AG04450 (cell line): ENCODE results near the gene HMGXB3. TPM values are rescaled to one million over a fixed set of nuclear protein-coding genes. Genes with fewer than 3 reads are reported as not detected.

Experiments
- CTCF ChIA-PET: fragments of 300-600, 350-600 bp; formaldehyde crosslinking; extraction: SDS; loops from one replicate; lab custom pipeline; 2022; ENCODE audit warnings: antibody characterized with exemption, inconsistent platforms; lab: Charles Lee
- POLR2A ChIA-PET: fragments of 350-600 bp; formaldehyde crosslinking; extraction: SDS; loops from one replicate; lab custom pipeline; 2021; ENCODE audit warnings: antibody characterized with exemption, inconsistent platforms; lab: Yijun Ruan, JAX
- DNase-seq: peaks from one replicate; pipeline ENCODE4 v3.0.0-alpha.2; 2011; ENCODE audit warnings: low read depth, low spot score
- H3K27ac ChIP-seq: one replicate; pipeline ENCODE4 v1.5.1; 2012; ENCODE audit warnings: low read depth, low read length, control low read depth
- H3K27me3 ChIP-seq: one replicate; pipeline ENCODE4 v1.6.0; 2012; ENCODE audit warnings: low read length; ENCODE audit not compliant: control insufficient read depth, insufficient read depth
- H3K4me3 ChIP-seq: 2 replicates; pipeline ENCODE4 v1.5.1; 2011; ENCODE audit warnings: mild to moderate bottlenecking, low read depth, low read length, control low read depth
- H3K9me3 ChIP-seq: 2 replicates; pipeline ENCODE4 v1.5.1; 2012; ENCODE audit warnings: low read length; ENCODE audit not compliant: control insufficient read depth, insufficient read depth
- CTCF ChIP-seq: IDR thresholded peaks from 2 replicates; pipeline ENCODE4 v1.5.1; 2011; ENCODE audit warnings: low read depth, low read length, control low read depth, inconsistent platforms
- polyA plus RNA-seq: library from polyadenylated mRNA; depleted of rRNA; stranded (reverse); fragments of >200 nt; gene quantifications from 2 replicates; pipeline ENCODE4 v1.2.3, GENCODE V29; 2011

The HMGXB3 gene
- polyA plus RNA-seq, 1 experiment = 37.0 TPM

GRCh38 chr5:149956685-149957084 is 43.9 kb upstream of the HMGXB3 start:
- ChIA-PET POLR2A (no interaction called here), CTCF (interaction anchor here (1.1 to 9.0 kb wide), 3 partner anchors 29 to 123 kb away, joined by 3 to 367 read pairs (median 3); no protein-coding TSS in a partner anchor)
- TF ChIP-seq CTCF = no peak
- Histone ChIP-seq H3K27ac (no peak overlapping the region), H3K27me3 (peaks cover 2% of the 10 kb centered on the region), H3K9me3 (no peaks in the 10 kb centered on the region; the same call in 1 of the 2 replicates), H3K4me3 (no peak overlapping the region)
- DNase-seq = no peak

DNA sequence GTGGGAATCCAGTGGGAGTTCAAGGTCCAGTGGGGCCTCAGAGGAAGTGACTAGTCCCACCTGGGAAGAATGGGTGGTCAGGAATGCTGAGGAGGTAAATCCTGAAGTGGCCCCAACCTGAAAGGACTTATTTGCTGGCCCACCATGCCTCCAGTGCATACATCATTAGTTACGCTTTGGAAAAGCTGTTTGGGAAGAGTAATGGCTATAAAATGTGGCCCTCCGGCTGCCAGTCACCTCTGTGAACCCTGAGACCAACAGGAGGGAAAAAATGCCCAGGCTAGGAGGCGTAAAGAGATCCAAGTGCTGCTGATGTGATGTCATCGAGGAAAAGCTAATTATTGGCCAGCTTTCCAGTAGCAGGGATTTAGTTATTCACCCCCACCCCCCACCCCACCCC is 42.7 kb upstream of the HMGXB3 start:
- no peak for DNase-seq
- no peak for TF ChIP-seq CTCF
- no peak overlapping the region for H3K27ac ChIP-seq
- POLR2A ChIA-PET = no interaction called here
- H3K4me3 ChIP-seq = no peak overlapping the region
- no peaks in the 10 kb centered on the region; the same call in 1 of the 2 replicates for H3K9me3 ChIP-seq
- CTCF ChIA-PET = interaction anchor here (0.6 to 11.5 kb wide), 8 partner anchors 18 to 423 kb away, joined by 3 to 367 read pairs (median 3); no protein-coding TSS in a partner anchor
- H3K27me3 ChIP-seq = peaks cover 2% of the 10 kb centered on the region

DNA sequence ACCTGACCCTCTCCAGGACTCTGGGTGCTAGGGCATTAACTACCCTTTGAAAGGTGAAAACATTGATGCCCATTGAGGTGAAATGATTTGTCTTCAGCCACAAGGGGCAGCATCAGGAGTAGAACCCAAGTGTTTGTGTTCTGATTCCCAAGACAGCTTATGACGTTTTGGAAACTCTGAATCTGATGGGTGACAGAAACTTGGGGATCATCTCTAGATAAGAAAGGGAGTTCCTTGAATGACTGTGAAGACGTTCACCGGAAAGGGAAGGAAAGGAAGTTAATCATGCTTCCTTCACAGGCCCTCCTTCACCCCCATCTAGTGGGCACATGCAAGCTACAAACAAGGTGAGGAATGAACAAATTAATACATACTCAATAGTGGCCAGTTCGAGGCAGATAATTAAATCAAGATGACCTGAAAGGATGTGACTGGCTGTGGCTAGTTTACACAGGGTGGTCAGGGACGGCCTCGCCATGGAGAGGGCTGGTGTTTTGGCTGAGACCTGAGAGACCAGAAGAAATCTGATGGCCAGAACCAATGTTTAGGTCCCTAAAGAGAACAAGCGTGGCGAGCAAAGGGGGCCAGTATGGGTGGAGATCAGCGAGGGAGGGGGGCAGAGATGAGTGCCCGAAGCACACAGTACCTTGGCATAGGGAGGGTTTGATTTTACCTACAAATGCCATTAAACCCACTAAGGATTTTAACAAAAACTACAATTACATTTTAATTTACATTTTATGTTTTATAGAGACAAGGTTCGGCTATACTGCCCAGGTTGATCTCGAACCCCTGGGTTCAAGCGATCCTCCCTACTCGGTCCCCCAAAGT is 40.9 kb upstream of the HMGXB3 start:
- ChIA-PET POLR2A (interaction anchor here (0.6 to 1.5 kb wide), 7 partner anchors 9 to 525 kb away, joined by 3 to 7 read pairs (median 3); partner anchors contain the start of genes HMGXB3 and TIGD6), CTCF (interaction anchor here (0.5 to 11.5 kb wide), 18 partner anchors 11 to 364 kb away, joined by 3 to 367 read pairs (median 3); no protein-coding TSS in a partner anchor)
- Histone ChIP-seq H3K9me3 (no peaks in the 10 kb centered on the region; the same call in 1 of the 2 replicates), H3K27ac (peak overlapping the region; percentile 90), H3K27me3 (peaks cover 2% of the 10 kb centered on the region), H3K4me3 (peak overlapping the region; percentile 75)
- no peak for DNase-seq
- peak; percentile 67 for TF ChIP-seq CTCF

- Histone ChIP-seq H3K27me3 (no peaks in the 10 kb centered on the region), H3K4me3 (peak within 1 kb of the TSS; percentile 75), H3K9me3 (no peaks in the 10 kb centered on the region; the same call in 1 of the 2 replicates), H3K27ac (peak within 1 kb of the TSS; percentile 90)
- ChIA-PET POLR2A (interaction anchor here (0.6 to 1.5 kb wide), 10 partner anchors 8 to 524 kb away, joined by 3 to 13 read pairs (median 3); partner anchors contain the start of genes HMGXB3 and TIGD6), CTCF (interaction anchor here (0.6 to 11.5 kb wide), 12 partner anchors 9 to 193 kb away, joined by 3 to 367 read pairs (median 4); no protein-coding TSS in a partner anchor)
- TF ChIP-seq CTCF = no peak
- peak; percentile 93 for DNase-seq
These were observed 40.0 kb upstream of the HMGXB3 start, which contains the start of gene SLC26A2 for GRCh38 chr5:149960272-149961185. Gene SLC26A2, plus strand, starts transcription at chr5:149960758. Its CDS starts 16,895 bp downstream, at chr5:149977653.
